Measurements from ENCODE around the gene SECTM1.

The SECTM1 gene

GRCh38 chr17:82283208-82283749 is 50.3 kb downstream of the SECTM1 start:
- TF ChIP-seq YY1 (IDR thresholded peaks at IDR 0.05; ENCODE audit: low read depth), result no peak
- TF ChIP-seq, protein P1, sequence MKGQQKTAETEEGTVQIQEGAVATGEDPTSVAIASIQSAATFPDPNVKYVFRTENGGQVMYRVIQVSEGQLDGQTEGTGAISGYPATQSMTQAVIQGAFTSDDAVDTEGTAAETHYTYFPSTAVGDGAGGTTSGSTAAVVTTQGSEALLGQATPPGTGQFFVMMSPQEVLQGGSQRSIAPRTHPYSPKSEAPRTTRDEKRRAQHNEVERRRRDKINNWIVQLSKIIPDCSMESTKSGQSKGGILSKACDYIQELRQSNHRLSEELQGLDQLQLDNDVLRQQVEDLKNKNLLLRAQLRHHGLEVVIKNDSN (IDR thresholded peaks at IDR 0.05), result no peak
- TF ChIP-seq ZBTB7A (IDR thresholded peaks at IDR 0.05; ENCODE audit: low read depth), result no peak
- no peak for TF ChIP-seq CREB1 (IDR thresholded peaks at IDR 0.05; ENCODE audit: low read depth)
- TF ChIP-seq TCF12 (IDR thresholded peaks at IDR 0.05; ENCODE audit: low read depth), result no peak
- TF ChIP-seq, protein P2, sequence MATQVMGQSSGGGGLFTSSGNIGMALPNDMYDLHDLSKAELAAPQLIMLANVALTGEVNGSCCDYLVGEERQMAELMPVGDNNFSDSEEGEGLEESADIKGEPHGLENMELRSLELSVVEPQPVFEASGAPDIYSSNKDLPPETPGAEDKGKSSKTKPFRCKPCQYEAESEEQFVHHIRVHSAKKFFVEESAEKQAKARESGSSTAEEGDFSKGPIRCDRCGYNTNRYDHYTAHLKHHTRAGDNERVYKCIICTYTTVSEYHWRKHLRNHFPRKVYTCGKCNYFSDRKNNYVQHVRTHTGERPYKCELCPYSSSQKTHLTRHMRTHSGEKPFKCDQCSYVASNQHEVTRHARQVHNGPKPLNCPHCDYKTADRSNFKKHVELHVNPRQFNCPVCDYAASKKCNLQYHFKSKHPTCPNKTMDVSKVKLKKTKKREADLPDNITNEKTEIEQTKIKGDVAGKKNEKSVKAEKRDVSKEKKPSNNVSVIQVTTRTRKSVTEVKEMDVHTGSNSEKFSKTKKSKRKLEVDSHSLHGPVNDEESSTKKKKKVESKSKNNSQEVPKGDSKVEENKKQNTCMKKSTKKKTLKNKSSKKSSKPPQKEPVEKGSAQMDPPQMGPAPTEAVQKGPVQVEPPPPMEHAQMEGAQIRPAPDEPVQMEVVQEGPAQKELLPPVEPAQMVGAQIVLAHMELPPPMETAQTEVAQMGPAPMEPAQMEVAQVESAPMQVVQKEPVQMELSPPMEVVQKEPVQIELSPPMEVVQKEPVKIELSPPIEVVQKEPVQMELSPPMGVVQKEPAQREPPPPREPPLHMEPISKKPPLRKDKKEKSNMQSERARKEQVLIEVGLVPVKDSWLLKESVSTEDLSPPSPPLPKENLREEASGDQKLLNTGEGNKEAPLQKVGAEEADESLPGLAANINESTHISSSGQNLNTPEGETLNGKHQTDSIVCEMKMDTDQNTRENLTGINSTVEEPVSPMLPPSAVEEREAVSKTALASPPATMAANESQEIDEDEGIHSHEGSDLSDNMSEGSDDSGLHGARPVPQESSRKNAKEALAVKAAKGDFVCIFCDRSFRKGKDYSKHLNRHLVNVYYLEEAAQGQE (IDR thresholded peaks at IDR 0.05; ENCODE audit: low read depth), result no peak
- no peak for TF ChIP-seq RAD21 (IDR thresholded peaks at IDR 0.05; ENCODE audit: low read depth)
- peak; percentile 69 for TF ChIP-seq NFIC (IDR thresholded peaks at IDR 0.05)

DNA sequence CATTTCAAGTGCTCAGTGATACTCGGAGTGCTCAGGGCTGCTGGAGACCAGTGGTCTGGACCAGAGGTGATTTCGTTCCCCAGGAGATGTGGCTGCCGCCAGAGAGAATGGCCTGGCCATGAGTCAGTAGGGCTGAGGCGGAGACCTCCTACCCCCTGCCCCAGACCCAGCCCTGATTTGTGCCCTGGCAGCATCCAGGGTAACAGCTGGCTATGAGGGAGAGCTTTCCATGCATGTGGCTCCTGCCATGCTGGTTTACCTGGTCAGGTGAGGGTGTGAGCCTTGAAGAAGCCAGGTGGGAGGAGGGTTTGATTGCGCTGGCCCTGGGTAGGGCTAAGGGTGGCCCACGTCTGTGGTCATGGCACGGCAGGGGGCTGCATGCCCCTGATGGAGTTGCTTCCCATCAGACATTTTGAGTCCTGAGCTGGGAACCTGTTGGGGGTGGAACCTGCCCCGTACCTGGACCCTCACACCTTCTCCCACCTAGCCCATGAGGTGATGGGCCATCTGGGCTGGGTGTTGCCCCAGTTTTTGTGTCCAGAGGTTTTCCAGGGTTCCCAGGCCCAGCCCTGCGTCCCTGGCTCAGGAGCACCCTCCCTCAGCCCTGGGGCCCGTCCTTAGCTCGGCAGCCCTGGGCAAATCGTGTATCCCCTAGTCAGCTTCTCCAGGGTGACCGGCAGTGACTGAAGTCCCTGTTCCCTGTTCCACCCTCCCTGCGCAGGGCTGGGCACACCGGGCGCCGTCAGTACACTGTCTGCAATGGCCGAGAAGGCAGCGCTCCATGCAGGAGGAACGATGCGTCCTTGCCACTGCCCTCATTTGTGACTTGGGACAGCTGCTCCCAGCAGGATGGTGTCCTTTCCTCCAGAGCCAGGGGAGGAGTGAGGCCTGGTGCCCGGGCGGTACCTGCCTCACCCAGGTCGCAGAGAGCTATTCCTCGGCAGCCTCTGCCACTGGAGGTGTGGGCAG is 51.0 kb downstream of the SECTM1 start:
- TF ChIP-seq CREB1 (IDR thresholded peaks at IDR 0.05; ENCODE audit: low read depth) (no peak), MAX (IDR thresholded peaks at IDR 0.05) (no peak), TEAD4 (IDR thresholded peaks at IDR 0.05) (no peak), RAD21 (IDR thresholded peaks at IDR 0.05; ENCODE audit: low read depth) (no peak), YY1 (IDR thresholded peaks at IDR 0.05; ENCODE audit: low read depth) (no peak)

DNA sequence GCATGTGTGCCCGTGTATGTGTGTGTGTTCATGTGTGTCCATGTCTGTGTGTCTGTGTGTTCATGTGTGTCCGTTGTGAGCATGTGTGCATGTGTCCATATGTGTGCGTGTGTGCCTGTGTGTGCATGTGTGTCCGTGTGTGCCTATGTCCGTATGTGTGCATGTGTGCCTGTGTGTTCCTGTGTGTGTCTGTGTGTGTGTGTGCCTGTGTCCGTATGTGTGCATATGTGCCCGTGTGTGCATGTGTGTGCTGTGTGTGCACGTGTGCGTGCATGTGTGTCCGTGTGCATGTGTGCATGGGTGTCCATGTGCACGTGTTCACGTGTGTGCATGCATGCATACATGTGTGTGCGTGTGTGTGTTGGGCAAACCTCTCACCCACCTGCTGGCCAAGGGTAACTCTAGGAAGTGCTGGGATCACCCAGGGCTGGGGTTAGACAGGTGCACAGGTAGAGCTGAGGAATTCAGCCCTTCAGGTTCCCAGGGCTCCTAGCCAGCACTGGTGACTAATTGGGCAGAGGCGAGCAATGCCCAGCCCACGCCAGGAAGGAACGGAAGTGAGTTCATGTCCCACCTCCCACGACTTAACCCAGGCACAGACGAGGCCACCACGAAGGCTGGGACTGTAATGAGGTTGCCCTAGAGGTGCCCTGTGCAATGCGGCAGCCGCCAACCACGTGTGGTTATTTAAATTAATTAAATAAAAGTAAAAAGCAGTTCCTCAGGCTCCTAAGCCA is 51.9 kb downstream of the SECTM1 start:
- TF ChIP-seq RAD21 (IDR thresholded peaks at IDR 0.05; ENCODE audit: low read depth), result peak; percentile 15; the same call in 1 of the 2 replicates
- no peak for TF ChIP-seq CREB1 (IDR thresholded peaks at IDR 0.05; ENCODE audit: low read depth)
- peak; percentile 79 for TF ChIP-seq EGR1 (IDR thresholded peaks at IDR 0.05)
- TF ChIP-seq ZBTB7A (IDR thresholded peaks at IDR 0.05; ENCODE audit: low read depth), result no peak
- no peak for TF ChIP-seq CEBPB (IDR thresholded peaks at IDR 0.05)
- TF ChIP-seq, protein P1 (IDR thresholded peaks at IDR 0.05), result peak; percentile 34
- TF ChIP-seq TEAD4 (IDR thresholded peaks at IDR 0.05), result peak; percentile 72
- TF ChIP-seq NFIC (IDR thresholded peaks at IDR 0.05), result peak; percentile 79
- peak; percentile 78; the same call in 1 of the 2 replicates for TF ChIP-seq TCF12 (IDR thresholded peaks at IDR 0.05; ENCODE audit: low read depth)
- TF ChIP-seq EP300 (IDR thresholded peaks at IDR 0.05; ENCODE audit: borderline replicate concordance), result peak; percentile 51; the same call in 1 of the 2 replicates
- peak; percentile 98 for TF ChIP-seq MAX (IDR thresholded peaks at IDR 0.05)
- TF ChIP-seq TAF1 (IDR thresholded peaks at IDR 0.05; ENCODE audit: low read depth), result no peak
- no peak for TF ChIP-seq FOXM1 (IDR thresholded peaks at IDR 0.05; ENCODE audit: borderline replicate concordance, low read depth)
- TF ChIP-seq, protein P2 (IDR thresholded peaks at IDR 0.05; ENCODE audit: low read depth), result no peak
- no peak for TF ChIP-seq YY1 (IDR thresholded peaks at IDR 0.05; ENCODE audit: low read depth)

DNA sequence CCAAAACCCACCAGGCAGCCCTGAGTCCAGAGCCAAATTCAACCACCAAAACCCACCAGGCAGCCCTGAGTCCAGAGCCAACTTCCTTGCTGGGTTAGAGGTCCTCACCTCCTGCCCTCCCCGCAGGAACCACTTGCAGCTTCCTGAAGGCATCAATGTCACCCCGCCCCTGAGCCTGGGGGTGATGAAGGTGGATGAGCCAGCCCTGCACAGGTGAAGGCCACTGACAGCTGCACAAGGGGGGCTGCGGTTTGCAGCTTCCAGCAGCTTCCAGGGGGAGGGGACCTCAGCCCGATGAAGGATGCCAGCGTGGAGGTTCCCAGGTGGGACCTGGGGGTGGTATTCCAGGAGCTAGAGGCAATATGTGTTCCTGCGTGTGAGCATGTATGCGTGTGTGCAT is 52.5 kb downstream of the SECTM1 start:
- TF ChIP-seq EP300 (IDR thresholded peaks at IDR 0.05; ENCODE audit: borderline replicate concordance) (no peak), RAD21 (IDR thresholded peaks at IDR 0.05; ENCODE audit: low read depth) (no peak), MAX (IDR thresholded peaks at IDR 0.05) (no peak)
- TF ChIP-seq, protein P2 (IDR thresholded peaks at IDR 0.05; ENCODE audit: low read depth), result no peak
- TF ChIP-seq, protein P1 (IDR thresholded peaks at IDR 0.05), result no peak
